ENCODE measurements around the gene PTCH2.

GRCh38 chr1:44786841-44787426, 56.1 kb downstream of the PTCH2 start:
- TF ChIP-seq GTF2F1 (IDR thresholded peaks at IDR 0.05; ENCODE audit: low read length): no peak
- no peak for TF ChIP-seq ATF4 (CRISPR knock-in tag; IDR thresholded peaks at IDR 0.05)
- TF ChIP-seq CTCF (CRISPR knock-in tag; IDR thresholded peaks at IDR 0.05): no peak
- no peak for TF ChIP-seq IRF9 (CRISPR knock-in tag; IDR thresholded peaks at IDR 0.05; ENCODE audit: borderline replicate concordance)
- TF ChIP-seq SUZ12 (IDR thresholded peaks at IDR 0.05; ENCODE audit: low read depth, low read length): no peak
- no peak for TF ChIP-seq HMGA1 (CRISPR knock-in tag; conservative IDR thresholded peaks at IDR 0.05)
- no peak for TF ChIP-seq RNF2 (conservative IDR thresholded peaks at IDR 0.05; ENCODE audit: low read depth)

Measured in HepG2 (cell line).